ENCODE measurements around the gene DMRTB1. TPM values are rescaled to one million over a fixed set of nuclear protein-coding genes. Genes with fewer than 3 reads are reported as not detected.

The DMRTB1 gene
- total and polyA plus RNA-seq, 2 of the 4 experiments (the other 2 are of a cell fraction), result not detected

GRCh38 chr1:53460666-53461322 is 1.6 kb downstream of the DMRTB1 start:
- Histone ChIP-seq H2BK120ac (ENCODE audit: low read depth, low read length) (no peak overlapping the region), H4K20me1 (ENCODE audit: insufficient read depth, low read length) (no peaks in the 10 kb centered on the region), H3K9me1 (ENCODE audit: insufficient read depth, low read length) (no peaks in the 10 kb centered on the region; the same call in 1 of the 2 replicates), H3K18ac (ENCODE audit: low read depth, low read length) (no peak overlapping the region), H2AK9ac (replicated peaks; ENCODE audit: low read depth, low read length, poor library complexity) (no peak overlapping the region), H3K9me3 (ENCODE audit: control insufficient read depth, insufficient read depth, low read length) (no peaks in the 10 kb centered on the region), H2BK15ac (ENCODE audit: low read depth, low read length) (no peak overlapping the region), H3K27me3 (ENCODE audit: control insufficient read depth, insufficient read depth, low read length) (peaks cover 16% of the 10 kb centered on the region), H3K27ac (ENCODE audit: insufficient read depth, low read length) (no peak overlapping the region), H4K5ac (ENCODE audit: low read depth, low read length) (no peak overlapping the region), H3K9ac (ENCODE audit: low read depth, low read length) (no peak overlapping the region), H3K4me3 (ENCODE audit: insufficient read depth, low read depth, low read length) (no peak overlapping the region), H4K8ac (ENCODE audit: low read depth in 2 of 2, low read length in 2 of 2) (no peak overlapping the region), H3K14ac (replicated peaks; ENCODE audit: low read depth, low read length) (no peak overlapping the region), H3K23ac (ENCODE audit: low read depth, low read length) (no peak overlapping the region), H4K91ac (ENCODE audit: insufficient read depth, low read depth, low read length) (no peak overlapping the region), H3K79me1 (ENCODE audit: low read depth in 1 of 2, low read length in 2 of 2) (no peaks in the 10 kb centered on the region), H2AK5ac (ENCODE audit: low read depth, low read length) (no peak overlapping the region), H3K4me1 (ENCODE audit: control insufficient read depth, insufficient read depth, low read length) (no peaks in the 10 kb centered on the region), H3K4ac (ENCODE audit: low read depth, low read length) (no peak overlapping the region), H3K56ac (ENCODE audit: extremely low read depth, insufficient read depth, low read length) (no peak overlapping the region), H3K36me3 (ENCODE audit: control insufficient read depth, insufficient read depth, low read length) (no peaks in the 10 kb centered on the region), H2BK20ac (ENCODE audit: low read depth, low read length) (no peak overlapping the region), H3K4me2 (ENCODE audit: low read depth, low read length) (no peak overlapping the region), H2BK5ac (ENCODE audit: low read depth, low read length, poor library complexity, severe bottlenecking) (no peak overlapping the region), H2AFZ (replicated peaks; ENCODE audit: low read length, poor library complexity) (no peak overlapping the region)
- ATAC-seq (ENCODE audit: low read depth) (no peak), DNase-seq (no peak)
- intact Hi-C loops (cut with micrococcal nuclease), result no loop called here
- no peak for TF ChIP-seq RAD21 (IDR thresholded peaks at IDR 0.05; ENCODE audit: low read length)
- no peak for TF ChIP-seq MAZ (IDR thresholded peaks at IDR 0.05; ENCODE audit: borderline replicate concordance, low read depth, low read length)
- TF ChIP-seq RFX5 (IDR thresholded peaks at IDR 0.05; ENCODE audit: low read depth, low read length), result no peak
- no peak for TF ChIP-seq RCOR1 (IDR thresholded peaks at IDR 0.05; ENCODE audit: insufficient replicate concordance, low read length)
- TF ChIP-seq SMC3 (IDR thresholded peaks at IDR 0.05; ENCODE audit: low read depth, low read length), result no peak
- no peak for TF ChIP-seq CTCF (conservative IDR thresholded peaks at IDR 0.05; ENCODE audit: low read depth, low read length)
- TF ChIP-seq FOS (IDR thresholded peaks at IDR 0.05; ENCODE audit: low read depth, low read length), result no peak
- TF ChIP-seq MAFK (IDR thresholded peaks at IDR 0.05; ENCODE audit: low read depth, low read length), result no peak
- no TSS peak for BruUV-seq (replicated peaks)
- ChIA-PET CTCF (no interaction called here), POLR2A (ENCODE audit: unreplicated experiment) (no interaction called here)
- dilution Hi-C loops (cut with HindIII; ENCODE audit: low sequenced_read_pairs, unreplicated experiment), result no loop called here
- 81% methylated on average over 8 of the region's 29 CpGs; no CpG with 5 or more reads in 1 of the 2 experiments for WGBS, 2 experiments (ENCODE audit: extremely low coverage in 2 of 2, insufficient read length in 1 of 2)
- in situ Hi-C loops (cut with MboI; ENCODE audit: low sequenced_read_pairs), result no loop called here
